GM12878 (cell line): ENCODE results near the gene TRAF3. TPM values are rescaled to one million over a fixed set of nuclear protein-coding genes. Genes with fewer than 3 reads are reported as not detected.
A peak's percentile ranks its signal among the peaks of the same experiment; 100 is the strongest.

Experiments used
- ATAC-seq: fragments of 200-7000 bp; cut with Tn5 transposase; 3 replicates; pipeline ENCODE4 v1.9.1; 2020; ENCODE audit warnings: mild to moderate bottlenecking, moderate library complexity
- BruUV-seq: library from RNA; stranded (reverse); fragments of 400-500 nt; replicated peaks from 2 replicates; lab custom pipeline; 2021; lab: Mats Ljungman, UMichigan
- CTCF ChIA-PET: fragments of 300-600 bp; sonication (Branson Sonifier 250); formaldehyde crosslinking; extraction: SDS; loops from one replicate; lab custom pipeline; 2021; ENCODE audit warnings: inconsistent platforms; lab: Yijun Ruan, JAX
- POLR2A ChIA-PET: fragments of 350-600 bp; formaldehyde crosslinking; extraction: SDS; loops from one replicate; lab custom pipeline; 2021; ENCODE audit warnings: inconsistent platforms; lab: Charles Lee
- RAD21 ChIA-PET: fragments of 300-600 bp; sonication (Branson Sonifier 250); formaldehyde crosslinking; loops from one replicate; lab custom pipeline; 2023; ENCODE audit warnings: antibody characterized with exemption; ENCODE audit not compliant: unreplicated experiment; lab: Charles Lee
- SMC1A ChIA-PET: fragments of 300-600 bp; sonication (Branson Sonifier 250); formaldehyde crosslinking; loops from one replicate; lab custom pipeline; 2023; ENCODE audit not compliant: unreplicated experiment, uncharacterized antibody; lab: Charles Lee
- DNase-seq: peaks from one replicate; pipeline ENCODE4 v3.0.0-alpha.2; 2011; ENCODE audit warnings: low read depth, low spot score
- FAIRE-seq: peaks from 3 replicates; lab custom pipeline; 2011; peaks lifted over from hg19 to GRCh38; lab: Jason Lieb, UNC
- H2AFZ ChIP-seq: 2 replicates; pipeline ENCODE4 v1.6.0; 2011; ENCODE audit warnings: low read depth, low read length, control low read depth; ENCODE audit not compliant: control insufficient read depth
- H3K27ac ChIP-seq: 2 replicates; pipeline ENCODE4 v1.5.1; 2011; ENCODE audit warnings: control low read depth; ENCODE audit not compliant: control insufficient read depth, insufficient read depth
- H3K27me3 ChIP-seq, 2 experiments: replicated peaks in 1 of 2; 2 replicates each; pipeline versions ENCODE4 v1.6.0 to v1.6.1; 2011; ENCODE audit warnings: low read length in 1 of 2; ENCODE audit not compliant: control insufficient read depth in 2 of 2, insufficient read depth in 2 of 2
- H3K36me3 ChIP-seq, 2 experiments: 2 replicates each; pipeline ENCODE4 v1.5.1; 2011; ENCODE audit warnings: low read length in 1 of 2; ENCODE audit not compliant: control insufficient read depth in 2 of 2, insufficient read depth in 2 of 2
- H3K4me1 ChIP-seq: 2 replicates; pipeline ENCODE4 v1.6.1; 2011; ENCODE audit warnings: mild to moderate bottlenecking, low read length, moderate library complexity, mixed read lengths; ENCODE audit not compliant: control insufficient read depth, insufficient read depth
- H3K4me2 ChIP-seq: 2 replicates; pipeline ENCODE4 v1.6.0; 2011; ENCODE audit warnings: control low read depth; ENCODE audit not compliant: control insufficient read depth, insufficient read depth
- H3K4me3 ChIP-seq: fragments of 200-600 bp; sonication (generic); 2 replicates; pipeline ENCODE4 v1.5.1; 2016
- H3K79me2 ChIP-seq: 2 replicates; pipeline ENCODE4 v1.6.0; 2011; ENCODE audit warnings: low read length; ENCODE audit not compliant: control insufficient read depth, insufficient read depth
- H3K9ac ChIP-seq: 2 replicates; pipeline ENCODE4 v1.8.0; 2011; ENCODE audit warnings: low read length, control low read depth, mixed read lengths; ENCODE audit not compliant: control insufficient read depth, insufficient read depth
- H3K9me3 ChIP-seq: replicated peaks from 3 replicates; pipeline ENCODE4 v1.5.1; 2011; ENCODE audit warnings: mild to moderate bottlenecking, low read length; ENCODE audit not compliant: control insufficient read depth, insufficient read depth
- H4K20me1 ChIP-seq: 2 replicates; pipeline ENCODE4 v1.6.0; 2011; ENCODE audit not compliant: control insufficient read depth, insufficient read depth
- BCL11A ChIP-seq: IDR thresholded peaks from 2 replicates; pipeline ENCODE4 v1.6.1; 2011; ENCODE audit warnings: low read depth, low read length
- EED ChIP-seq: sonication (generic); IDR thresholded peaks from 2 replicates; pipeline ENCODE4 v1.6.1; 2016; ENCODE audit warnings: antibody characterized with exemption, low read depth
- EGR1 ChIP-seq, 2 experiments: IDR thresholded peaks; 1 replicate in 1 of 2; 2 replicates in 1 of 2; pipeline ENCODE4 v1.6.1; 2011 to 2012; ENCODE audit warnings: low read depth in 2 of 2, low read length in 2 of 2, borderline replicate concordance in 1 of 2, mild to moderate bottlenecking in 1 of 2, moderate library complexity in 1 of 2
- GATAD2B ChIP-seq: fragments of 450-650 bp; conservative IDR thresholded peaks from 2 replicates; pipeline ENCODE4 v1.6.1; 2017; ENCODE audit warnings: low read depth, mild to moderate bottlenecking, moderate library complexity
- HDGF ChIP-seq: fragments of 450-650 bp; IDR thresholded peaks from 2 replicates; pipeline ENCODE4 v1.6.1; 2016; ENCODE audit warnings: antibody characterized with exemption
- PBX3 ChIP-seq: IDR thresholded peaks from 2 replicates; pipeline ENCODE4 v1.6.1; 2011; ENCODE audit warnings: mild to moderate bottlenecking, low read depth, low read length, moderate library complexity; ENCODE audit not compliant: insufficient replicate concordance
- PKNOX1 ChIP-seq: fragments of 450-650 bp; IDR thresholded peaks from 2 replicates; pipeline ENCODE4 v1.6.1; 2016; ENCODE audit warnings: mild to moderate bottlenecking
- POLR2A ChIP-seq: IDR thresholded peaks from 2 replicates; pipeline ENCODE4 v1.6.1; 2011; ENCODE audit warnings: low read depth, mild to moderate bottlenecking, low read length
- POLR2AphosphoS5 ChIP-seq: IDR thresholded peaks from 2 replicates; pipeline ENCODE4 v1.6.1; 2011; ENCODE audit warnings: mild to moderate bottlenecking, low read length, inconsistent platforms
- RUNX3 ChIP-seq: IDR thresholded peaks from 2 replicates; pipeline ENCODE4 v1.6.1; 2012; ENCODE audit warnings: low read length, inconsistent platforms
- USF1 ChIP-seq: IDR thresholded peaks from 2 replicates; pipeline ENCODE4 v1.6.1; 2011; ENCODE audit warnings: borderline replicate concordance, low read depth, mild to moderate bottlenecking, moderate library complexity, mixed read lengths, low read length; ENCODE audit not compliant: insufficient read depth; ENCODE audit errors: extremely low read length
- WGBS: methylation state at CpG from one replicate; pipeline ENCODE4 v1.1.6; 2016; ENCODE audit warnings: low lambda C conversion rate; ENCODE audit not compliant: insufficient replicate concordance, insufficient coverage; ENCODE audit errors: missing lambda C conversion rate; 5-methylcytosine and 5-hydroxymethylcytosine counted together
- in situ Hi-C: fragments of 300-500 bp; cut with MboI; formaldehyde crosslinking; loops from 9 replicates; pipeline ENCODE4 v1.14.3; 2018; ENCODE audit warnings: mixed read lengths
- intact Hi-C: fragments of 100-400 bp; cut with micrococcal nuclease; formaldehyde crosslinking; loops from one replicate; pipeline ENCODE4 v1.14.2; 2022; ENCODE audit not compliant: unreplicated experiment
- polyA plus RNA-seq, 11 experiments: library from polyadenylated mRNA; depleted of rRNA in 4 of 11; unstranded in 6 of 11; stranded (reverse) in 5 of 11; fragments of >200 nt; fragmentation: Nextera tagmentation in 4 of 11; fragmentation: Illumina TruSeq in 1 of 11; extraction: Ambion mirVana in 4 of 11; extraction: Trizol in 1 of 11; gene quantifications; 1 replicate in 1 of 11; 2 replicates in 10 of 11; pipeline versions ENCODE4 v1.2.1 to v1.2.3, GENCODE V29; 2011 to 2016; ENCODE audit warnings: inconsistent platforms in 2 of 11, missing spikeins in 2 of 11, low read depth in 1 of 11
- total RNA-seq, 4 experiments: library from RNA; depleted of rRNA in 3 of 4; stranded (reverse); fragments of >200 nt in 3 of 4; fragmentation: Illumina TruSeq in 1 of 4; extraction: Trizol in 1 of 4; gene quantifications; 2 replicates each; pipeline versions ENCODE4 v1.2.1 to v1.2.3, GENCODE V29; 2013 to 2021
- TF ChIP-seq, protein P1 (sequence below): fragments of 450-650 bp; IDR thresholded peaks from 2 replicates; pipeline ENCODE4 v1.6.1; 2018; ENCODE audit warnings: mild to moderate bottlenecking, low read depth, moderate library complexity; ENCODE audit not compliant: partially characterized antibody
- TF ChIP-seq, protein P2 (sequence below): fragments of 450-650 bp; IDR thresholded peaks from 2 replicates; pipeline ENCODE4 v1.6.1; 2017; ENCODE audit warnings: borderline replicate concordance

The TRAF3 gene
- total and polyA plus RNA-seq, 10 of the 15 experiments (the other 5 are each of a cell fraction or from before 2014, with no cell fraction given): 3.0 to 70.1 (median 36.5) TPM

- ChIA-PET SMC1A (interaction anchor here (0.6 to 7.6 kb wide), 13 partner anchors 12 to 126 kb away, joined by 3 to 99 read pairs (median 3); no protein-coding TSS in a partner anchor), POLR2A (interaction anchor here (0.9 to 6.6 kb wide), 6 partner anchors 12 to 82 kb away, joined by 3 to 63 read pairs (median 8); no protein-coding TSS in a partner anchor), RAD21 (interaction anchor here (1.1 to 5.3 kb wide), 10 partner anchors 10 to 125 kb away, joined by 4 to 86 read pairs (median 15); no protein-coding TSS in a partner anchor), CTCF (interaction anchor here (1.3 to 7.2 kb wide), 5 partner anchors 8 to 143 kb away, joined by 3 to 83 read pairs (median 4); no protein-coding TSS in a partner anchor)
- H2AFZ ChIP-seq: no peak overlapping the region
- no peaks in the 10 kb centered on the region for H4K20me1 ChIP-seq
- peak overlapping the region; percentile 98 for H3K4me2 ChIP-seq
- H3K79me2 ChIP-seq: peaks cover 97% of the 10 kb centered on the region
- no peaks in the 10 kb centered on the region; the same call in 1 of the 3 replicates for H3K9me3 ChIP-seq
- H3K27me3 ChIP-seq: no peaks in the 10 kb centered on the region
- peak overlapping the region; percentile 70 for H3K9ac ChIP-seq
- no peak for DNase-seq
- peak overlapping the region; percentile 58 for H3K4me3 ChIP-seq
- peak overlapping the region; percentile 93 for H3K27ac ChIP-seq
- ATAC-seq: peak; percentile 12
- BruUV-seq: TSS peak; percentile 19
- FAIRE-seq: no peak
- WGBS: 67% methylated on average over 15 of the region's 15 CpGs
- intact Hi-C loops: loop anchor here (1.0 to 2.0 kb wide), 2 partner anchors 21 to 35 kb away; no protein-coding TSS in a partner anchor
- H3K36me3 ChIP-seq: peaks cover 9 to 10% of the 10 kb centered on the region in 2 experiments
- H3K4me1 ChIP-seq: peaks cover 59% of the 10 kb centered on the region
- in situ Hi-C loops: no loop called here
- TF ChIP-seq POLR2A (peak; percentile 57), PBX3 (no peak), POLR2AphosphoS5 (no peak; the same call in 1 of the 2 replicates), EGR1 (IDR thresholded peaks at IDR 0.05; ENCODE audit: borderline replicate concordance in 1 of 2, low read depth in 2 of 2, low read length in 2 of 2) (no peak), RUNX3 (0 out of 2 replicates have a peak, but pooled peaks have one; percentile 22), EED (peak; percentile 28; the same call in 1 of the 2 replicates), PKNOX1 (no peak), GATAD2B (peak; percentile 15; the same call in 1 of the 2 replicates), HDGF (no peak), BCL11A (0 out of 2 replicates have a peak, but pooled peaks have one; percentile 51), USF1 (no peak)
- TF ChIP-seq, protein P1, sequence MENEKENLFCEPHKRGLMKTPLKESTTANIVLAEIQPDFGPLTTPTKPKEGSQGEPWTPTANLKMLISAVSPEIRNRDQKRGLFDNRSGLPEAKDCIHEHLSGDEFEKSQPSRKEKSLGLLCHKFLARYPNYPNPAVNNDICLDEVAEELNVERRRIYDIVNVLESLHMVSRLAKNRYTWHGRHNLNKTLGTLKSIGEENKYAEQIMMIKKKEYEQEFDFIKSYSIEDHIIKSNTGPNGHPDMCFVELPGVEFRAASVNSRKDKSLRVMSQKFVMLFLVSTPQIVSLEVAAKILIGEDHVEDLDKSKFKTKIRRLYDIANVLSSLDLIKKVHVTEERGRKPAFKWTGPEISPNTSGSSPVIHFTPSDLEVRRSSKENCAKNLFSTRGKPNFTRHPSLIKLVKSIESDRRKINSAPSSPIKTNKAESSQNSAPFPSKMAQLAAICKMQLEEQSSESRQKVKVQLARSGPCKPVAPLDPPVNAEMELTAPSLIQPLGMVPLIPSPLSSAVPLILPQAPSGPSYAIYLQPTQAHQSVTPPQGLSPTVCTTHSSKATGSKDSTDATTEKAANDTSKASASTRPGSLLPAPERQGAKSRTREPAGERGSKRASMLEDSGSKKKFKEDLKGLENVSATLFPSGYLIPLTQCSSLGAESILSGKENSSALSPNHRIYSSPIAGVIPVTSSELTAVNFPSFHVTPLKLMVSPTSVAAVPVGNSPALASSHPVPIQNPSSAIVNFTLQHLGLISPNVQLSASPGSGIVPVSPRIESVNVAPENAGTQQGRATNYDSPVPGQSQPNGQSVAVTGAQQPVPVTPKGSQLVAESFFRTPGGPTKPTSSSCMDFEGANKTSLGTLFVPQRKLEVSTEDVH: no peak
- TF ChIP-seq, protein P2, sequence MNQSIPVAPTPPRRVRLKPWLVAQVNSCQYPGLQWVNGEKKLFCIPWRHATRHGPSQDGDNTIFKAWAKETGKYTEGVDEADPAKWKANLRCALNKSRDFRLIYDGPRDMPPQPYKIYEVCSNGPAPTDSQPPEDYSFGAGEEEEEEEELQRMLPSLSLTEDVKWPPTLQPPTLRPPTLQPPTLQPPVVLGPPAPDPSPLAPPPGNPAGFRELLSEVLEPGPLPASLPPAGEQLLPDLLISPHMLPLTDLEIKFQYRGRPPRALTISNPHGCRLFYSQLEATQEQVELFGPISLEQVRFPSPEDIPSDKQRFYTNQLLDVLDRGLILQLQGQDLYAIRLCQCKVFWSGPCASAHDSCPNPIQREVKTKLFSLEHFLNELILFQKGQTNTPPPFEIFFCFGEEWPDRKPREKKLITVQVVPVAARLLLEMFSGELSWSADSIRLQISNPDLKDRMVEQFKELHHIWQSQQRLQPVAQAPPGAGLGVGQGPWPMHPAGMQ: no peak
These were observed 42.6 kb downstream of the TRAF3 start for GRCh38 chr14:102819747-102820330.
